Gastrocnemius medialis (tissue), 4 donors: ENCODE results near the gene PDE4D. TPM values are rescaled to one million over a fixed set of nuclear protein-coding genes. Genes with fewer than 3 reads are reported as not detected.

ENCODE experiments used
- ATAC-seq, 2 donors: fragments of 150-250 bp; one replicate each; pipeline ENCODE4 v1.9.1; 2016
- DNase-seq, 2 donors: peaks; one replicate each; pipeline ENCODE4 v3.0.0-alpha.2; 2019
- H3K27ac ChIP-seq, 4 donors: fragments of 200-600 bp; sonication (generic); 1 replicate in 1 of 4; 2 replicates in 3 of 4; pipeline ENCODE4 v1.5.1; 2016 to 2018; ENCODE audit warnings: mild to moderate bottlenecking in 2 of 4, moderate library complexity in 1 of 4
- H3K27me3 ChIP-seq, 3 donors: fragments of 200-600 bp; sonication (generic) in 2 of 3; 1 replicate in 1 of 3; 2 replicates in 2 of 3; pipeline versions ENCODE4 v1.5.1 to v1.6.0; 2016 to 2019; ENCODE audit warnings: mild to moderate bottlenecking in 1 of 3, moderate library complexity in 1 of 3
- H3K36me3 ChIP-seq, 2 donors: fragments of 200-600 bp; sonication (generic) in 1 of 2; one replicate each; pipeline ENCODE4 v1.5.1; 2017 to 2018
- H3K4me1 ChIP-seq, 2 donors: fragments of 200-600 bp; sonication (generic) in 1 of 2; one replicate each; pipeline ENCODE4 v1.5.1; 2016 to 2017; ENCODE audit warnings: mild to moderate bottlenecking in 2 of 2
- H3K4me3 ChIP-seq, 4 donors: fragments of 200-600 bp; sonication (generic) in 3 of 4; 1 replicate in 1 of 4; 2 replicates in 3 of 4; pipeline ENCODE4 v1.5.1; 2016 to 2019; ENCODE audit warnings: mild to moderate bottlenecking in 2 of 4
- H3K9me3 ChIP-seq, 3 donors: fragments of 200-600 bp; sonication (generic) in 2 of 3; 1 replicate in 1 of 3; 2 replicates in 2 of 3; pipeline ENCODE4 v1.5.1; 2016 to 2019
- CTCF ChIP-seq, 5 experiments: fragments of 450-650 bp in 3 of 5; fragments of 200-600 bp in 2 of 5; sonication (generic) in 2 of 5; IDR thresholded peaks in 4 of 5; conservative IDR thresholded peaks in 1 of 5; 1 replicate in 4 of 5; 2 replicates in 1 of 5; pipeline ENCODE4 v1.5.1; 2016 to 2019; ENCODE audit warnings: antibody characterized with exemption in 5 of 5, mild to moderate bottlenecking in 3 of 5, moderate library complexity in 3 of 5
- POLR2A ChIP-seq, 2 donors: fragments of 450-650 bp; IDR thresholded peaks; one replicate each; pipeline ENCODE4 v1.6.1; 2017; ENCODE audit warnings: antibody characterized with exemption in 2 of 2, mild to moderate bottlenecking in 2 of 2, moderate library complexity in 2 of 2
- in situ Hi-C, 4 donors: fragments of 200-750 bp; cut with MboI; loops; one replicate each; pipeline versions ENCODE4 v1.15.0 to v1.8.0; 2017; ENCODE audit warnings: low sequenced_read_pairs in 4 of 4
- intact Hi-C: fragments of 100-400 bp; cut with DNase I; formaldehyde crosslinking; loops from one replicate; pipeline ENCODE4 v1.15.1; 2023; ENCODE audit warnings: low total_unique reads
- total RNA-seq, 4 donors: library from RNA; depleted of rRNA; stranded (reverse); fragments of >200 nt; gene quantifications; one replicate each; pipeline versions ENCODE4 v1.1.0 to v1.2.3, GENCODE V29; 2016

Gene PDE4D
- total RNA-seq, 4 donors from 2014 or later, result 133 to 223 (median 185) TPM

GRCh38 chr5:59519338-59519737, 374.2 kb downstream of the PDE4D start:
- peak overlapping the region in 3 of 4 donors; percentile 37 to 74 (median 67) for H3K27ac ChIP-seq
- H3K4me1 ChIP-seq, result peaks cover 27 to 42% of the 10 kb centered on the region in 2 donors
- intact Hi-C loops (no loop called here), in situ Hi-C loops (loop anchor here in 1 of 4 donors (10.0 kb wide), 1 partner anchor 145 kb away; no protein-coding TSS in a partner anchor)
- H3K36me3 ChIP-seq, result no peaks in the 10 kb centered on the region
- no peak for TF ChIP-seq POLR2A (IDR thresholded peaks at IDR 0.05)
- TF ChIP-seq CTCF (IDR thresholded peaks at IDR 0.05 in 4 of 5, conservative IDR thresholded peaks at IDR 0.05 in 1 of 5), result no peak
- no peaks in the 10 kb centered on the region for H3K9me3 ChIP-seq
- no peak overlapping the region for H3K4me3 ChIP-seq
- DNase-seq, result no peak
- no peak for ATAC-seq
- H3K27me3 ChIP-seq, result no peaks in the 10 kb centered on the region

- no peaks in the 10 kb centered on the region for H3K27me3 ChIP-seq
- no peaks in the 10 kb centered on the region for H3K36me3 ChIP-seq
- DNase-seq (no peak), ATAC-seq (peak in 1 of 2 donors; percentile 57)
- intact Hi-C loops, result no loop called here
- peak overlapping the region; percentile 37 to 74 (median 58) for H3K27ac ChIP-seq
- H3K4me1 ChIP-seq, result peaks cover 25 to 32% of the 10 kb centered on the region in 2 donors
- TF ChIP-seq CTCF (IDR thresholded peaks at IDR 0.05 in 4 of 5, conservative IDR thresholded peaks at IDR 0.05 in 1 of 5) (no peak), POLR2A (IDR thresholded peaks at IDR 0.05) (no peak)
- in situ Hi-C loops, result loop anchor here in 1 of 4 donors (10.0 kb wide), 1 partner anchor 147 kb away; no protein-coding TSS in a partner anchor
- no peaks in the 10 kb centered on the region for H3K9me3 ChIP-seq
- H3K4me3 ChIP-seq, result no peak overlapping the region
Observed at GRCh38 chr5:59517926-59518585, 375.5 kb downstream of the PDE4D start.

GRCh38 chr5:59516161-59516560, 377.4 kb downstream of the PDE4D start:
- TF ChIP-seq POLR2A (IDR thresholded peaks at IDR 0.05), result no peak
- no peak for TF ChIP-seq CTCF (IDR thresholded peaks at IDR 0.05 in 4 of 5, conservative IDR thresholded peaks at IDR 0.05 in 1 of 5)
- ATAC-seq, result no peak
- Histone ChIP-seq H3K27me3 (no peaks in the 10 kb centered on the region), H3K36me3 (no peaks in the 10 kb centered on the region), H3K27ac (peak overlapping the region in 1 of 4 donors; percentile 74), H3K4me1 (peaks cover 18 to 19% of the 10 kb centered on the region in 2 donors), H3K4me3 (no peak overlapping the region), H3K9me3 (no peaks in the 10 kb centered on the region)
- intact Hi-C loops, result no loop called here
- in situ Hi-C loops, result loop anchor here in 1 of 4 donors (10.0 kb wide), 1 partner anchor 149 kb away; no protein-coding TSS in a partner anchor
- DNase-seq, result no peak

- H3K27ac ChIP-seq, result peak overlapping the region in 3 of 4 donors; percentile 12 to 60 (median 57)
- H3K4me1 ChIP-seq, result peaks cover 31 to 39% of the 10 kb centered on the region in 2 donors
- DNase-seq, result no peak
- no peak overlapping the region for H3K4me3 ChIP-seq
- intact Hi-C loops (loop anchor here (2.0 to 10.0 kb wide), 2 partner anchors 166 to 322 kb away; no protein-coding TSS in a partner anchor), in situ Hi-C loops (loop anchor here in 3 of 4 donors (10.0 kb wide), 2 partner anchors 158 to 298 kb away; no protein-coding TSS in a partner anchor)
- no peaks in the 10 kb centered on the region for H3K36me3 ChIP-seq
- H3K9me3 ChIP-seq, result no peaks in the 10 kb centered on the region
- TF ChIP-seq POLR2A (IDR thresholded peaks at IDR 0.05) (no peak), CTCF (IDR thresholded peaks at IDR 0.05 in 4 of 5, conservative IDR thresholded peaks at IDR 0.05 in 1 of 5) (peak; percentile 28 to 60 (median 50))
- H3K27me3 ChIP-seq, result no peaks in the 10 kb centered on the region
- ATAC-seq, result no peak
Observed at GRCh38 chr5:59506285-59506877, 387.1 kb downstream of the PDE4D start.
